Measurements from ENCODE around the gene MALT1.
"Not testable (repeated sequence)": the region's sequence is repeated elsewhere in the genome, so short reads cannot be mapped to it uniquely, and the experiment has no call there.

MALT1 gene, protein sequence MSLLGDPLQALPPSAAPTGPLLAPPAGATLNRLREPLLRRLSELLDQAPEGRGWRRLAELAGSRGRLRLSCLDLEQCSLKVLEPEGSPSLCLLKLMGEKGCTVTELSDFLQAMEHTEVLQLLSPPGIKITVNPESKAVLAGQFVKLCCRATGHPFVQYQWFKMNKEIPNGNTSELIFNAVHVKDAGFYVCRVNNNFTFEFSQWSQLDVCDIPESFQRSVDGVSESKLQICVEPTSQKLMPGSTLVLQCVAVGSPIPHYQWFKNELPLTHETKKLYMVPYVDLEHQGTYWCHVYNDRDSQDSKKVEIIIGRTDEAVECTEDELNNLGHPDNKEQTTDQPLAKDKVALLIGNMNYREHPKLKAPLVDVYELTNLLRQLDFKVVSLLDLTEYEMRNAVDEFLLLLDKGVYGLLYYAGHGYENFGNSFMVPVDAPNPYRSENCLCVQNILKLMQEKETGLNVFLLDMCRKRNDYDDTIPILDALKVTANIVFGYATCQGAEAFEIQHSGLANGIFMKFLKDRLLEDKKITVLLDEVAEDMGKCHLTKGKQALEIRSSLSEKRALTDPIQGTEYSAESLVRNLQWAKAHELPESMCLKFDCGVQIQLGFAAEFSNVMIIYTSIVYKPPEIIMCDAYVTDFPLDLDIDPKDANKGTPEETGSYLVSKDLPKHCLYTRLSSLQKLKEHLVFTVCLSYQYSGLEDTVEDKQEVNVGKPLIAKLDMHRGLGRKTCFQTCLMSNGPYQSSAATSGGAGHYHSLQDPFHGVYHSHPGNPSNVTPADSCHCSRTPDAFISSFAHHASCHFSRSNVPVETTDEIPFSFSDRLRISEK

DNA sequence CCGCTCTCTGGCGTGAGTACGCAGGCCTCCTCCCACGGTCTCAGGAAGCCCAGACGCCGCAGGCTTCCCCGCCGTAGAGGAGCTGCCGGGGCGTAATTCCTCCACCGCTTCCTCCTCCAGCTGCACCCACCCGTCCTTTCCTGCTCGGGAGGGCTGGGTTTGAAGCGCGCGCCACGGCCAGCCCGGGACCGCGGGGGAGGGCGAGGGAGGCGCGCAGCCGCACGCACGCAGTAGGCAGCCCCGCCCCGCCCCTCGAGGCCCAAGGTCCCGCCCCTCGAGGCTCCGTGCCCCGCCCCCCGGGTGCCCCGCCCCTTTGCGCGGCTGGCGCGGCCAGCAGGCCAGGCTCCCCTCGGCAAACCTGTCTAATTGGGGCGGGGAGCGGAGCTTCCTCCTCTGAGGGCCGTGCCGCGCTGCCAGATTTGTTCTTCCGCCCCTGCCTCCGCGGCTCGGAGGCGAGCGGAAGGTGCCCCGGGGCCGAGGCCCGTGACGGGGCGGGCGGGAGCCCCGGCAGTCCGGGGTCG lies at the start of gene MALT1:
MALT1 (plus strand) TSS at position 355 of the 521 bp plus-strand sequence. CDS start 179 bp downstream, outside the sequence.
- no peak for DNase-seq (ENCODE audit: low read depth)

DNA sequence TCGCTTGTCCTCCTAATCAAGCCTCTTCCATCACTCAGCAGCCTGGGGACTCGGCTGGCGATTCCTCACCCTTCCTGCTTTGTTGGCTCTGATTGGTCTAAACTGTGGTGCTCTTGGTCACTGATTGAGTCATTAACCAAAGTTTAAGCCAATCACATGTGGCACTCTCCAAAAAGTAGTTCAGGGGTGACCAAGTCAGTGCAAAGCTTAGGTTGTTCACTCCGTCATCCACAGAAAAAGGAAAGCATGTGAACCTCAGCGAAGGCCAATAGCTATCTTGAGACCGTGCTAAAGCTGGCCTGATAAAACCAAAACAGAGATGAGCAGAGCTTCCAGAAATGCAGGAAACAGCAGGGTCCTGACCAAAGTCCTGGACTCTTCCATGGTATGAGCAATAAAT lies 47.3 kb upstream of the MALT1 start:
- no peak for DNase-seq (ENCODE audit: low read depth)

DNA sequence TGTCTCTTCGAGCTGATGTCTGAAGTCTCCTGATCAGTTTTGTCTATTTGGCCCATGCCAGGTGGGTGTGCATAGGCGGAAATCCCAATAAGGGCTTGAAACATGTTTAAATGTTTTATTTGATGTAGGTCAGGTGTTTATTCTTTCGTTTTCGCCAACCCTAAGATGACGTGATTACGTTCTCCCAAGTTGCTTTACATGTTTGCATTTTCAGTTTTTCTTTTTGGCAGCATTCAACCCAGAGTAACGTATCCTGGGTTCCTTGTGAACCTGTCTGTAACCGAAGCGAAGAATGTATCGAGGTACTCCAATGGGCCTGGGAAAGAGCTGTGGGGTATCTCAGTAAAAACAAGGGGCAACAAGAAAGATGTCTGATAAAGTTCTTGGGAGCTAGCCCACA lies 45.4 kb upstream of the MALT1 start:
- DNase-seq (ENCODE audit: low read depth), result no peak

DNA sequence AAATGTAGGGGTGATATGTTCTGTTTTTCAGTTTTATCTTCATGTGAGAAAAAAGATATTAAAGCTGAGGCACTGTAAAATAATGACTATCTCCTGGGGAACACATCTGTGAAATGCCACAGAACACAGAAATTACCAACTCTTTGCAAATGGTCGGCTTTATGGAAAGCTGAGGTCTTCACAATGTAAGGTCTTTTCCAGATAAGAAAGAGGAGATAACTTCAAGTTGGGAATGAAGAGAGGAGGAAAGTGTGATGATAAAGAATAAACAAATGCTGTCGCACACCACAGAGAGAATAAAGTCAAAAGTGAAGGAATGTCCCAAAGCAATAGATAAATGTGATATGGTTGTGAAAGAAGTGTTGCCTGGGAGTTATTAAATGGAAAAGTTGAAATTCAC lies 41.2 kb upstream of the MALT1 start:
- no peak for DNase-seq (ENCODE audit: low read depth)

DNA sequence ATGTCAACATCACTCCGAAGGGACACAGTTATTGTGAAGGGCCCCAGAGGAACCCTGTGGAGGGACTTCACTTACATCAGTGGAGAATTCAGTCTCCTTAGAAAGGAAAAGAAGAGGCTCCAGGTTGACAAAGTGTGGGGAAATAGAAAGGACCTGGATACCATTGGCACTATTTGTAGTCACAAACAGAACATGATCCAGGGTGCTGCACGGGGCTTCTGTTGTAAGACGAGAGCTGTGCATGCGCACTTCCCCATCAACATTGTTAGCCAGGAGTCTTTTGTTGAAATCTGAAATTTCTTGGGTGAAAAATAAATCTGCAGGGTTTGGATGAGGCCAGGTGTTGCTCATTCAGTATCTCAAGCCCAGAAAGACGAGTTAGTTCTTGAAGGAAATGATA lies 40.0 kb upstream of the MALT1 start:
- no peak for DNase-seq (ENCODE audit: low read depth)

DNA sequence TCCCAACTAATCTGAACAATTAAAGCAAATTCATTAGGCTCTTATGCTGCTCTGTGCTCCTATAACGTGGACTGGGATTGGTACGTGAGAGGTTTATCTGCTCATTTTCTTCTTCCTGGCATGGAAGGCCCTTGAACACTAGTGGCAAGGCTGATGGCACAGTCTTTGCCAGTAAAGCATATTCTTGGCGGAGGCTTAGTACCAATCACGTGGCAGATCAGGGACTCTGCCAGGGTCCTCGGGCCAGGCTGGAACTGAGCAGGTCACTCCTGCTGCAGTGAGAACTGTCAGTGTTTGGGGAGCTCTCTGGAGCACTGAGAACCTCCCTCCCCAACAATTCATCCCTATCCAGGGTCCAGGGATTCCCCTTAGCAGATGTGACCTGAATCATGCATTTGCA lies 38.7 kb upstream of the MALT1 start:
- no peak for DNase-seq (ENCODE audit: low read depth)

DNA sequence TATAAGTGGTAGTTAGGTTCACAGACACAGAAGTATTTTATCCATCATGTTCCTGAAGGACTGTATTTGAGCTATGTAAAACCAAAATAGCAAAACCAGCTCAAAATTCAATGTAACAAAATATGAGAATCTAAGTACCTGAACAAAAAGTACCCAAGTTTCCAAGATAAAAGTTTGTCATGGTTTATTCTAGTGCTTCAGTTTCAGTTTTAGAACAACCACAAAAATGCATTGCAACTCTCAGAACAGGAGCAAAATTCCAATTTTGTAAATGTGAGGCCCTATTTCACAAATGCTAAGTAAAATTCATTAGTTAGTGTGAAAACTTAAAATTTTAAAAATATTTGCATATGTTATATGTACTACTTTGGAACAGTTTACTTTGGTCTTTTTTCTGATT lies 37.4 kb upstream of the MALT1 start:
- DNase-seq (ENCODE audit: low read depth), result no peak

DNA sequence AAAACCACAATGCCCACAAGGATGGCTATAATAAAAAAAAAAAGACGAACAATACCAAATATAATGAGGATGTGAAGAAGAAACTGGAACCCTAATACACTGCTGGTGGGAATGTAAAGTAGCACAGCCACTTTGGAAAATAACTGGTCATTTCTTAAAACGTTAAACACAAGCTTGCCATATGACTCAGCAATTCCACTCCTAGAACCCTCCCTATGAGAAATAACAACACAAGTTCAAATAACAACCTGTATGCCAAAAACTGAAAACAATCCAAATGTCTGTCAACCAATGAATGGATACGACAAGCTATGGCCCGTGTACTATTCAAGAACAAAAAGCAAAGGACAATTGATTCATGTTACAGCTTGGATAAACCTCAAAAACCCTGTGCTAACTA lies 35.4 kb upstream of the MALT1 start:
- no peak for DNase-seq (ENCODE audit: low read depth)

DNA sequence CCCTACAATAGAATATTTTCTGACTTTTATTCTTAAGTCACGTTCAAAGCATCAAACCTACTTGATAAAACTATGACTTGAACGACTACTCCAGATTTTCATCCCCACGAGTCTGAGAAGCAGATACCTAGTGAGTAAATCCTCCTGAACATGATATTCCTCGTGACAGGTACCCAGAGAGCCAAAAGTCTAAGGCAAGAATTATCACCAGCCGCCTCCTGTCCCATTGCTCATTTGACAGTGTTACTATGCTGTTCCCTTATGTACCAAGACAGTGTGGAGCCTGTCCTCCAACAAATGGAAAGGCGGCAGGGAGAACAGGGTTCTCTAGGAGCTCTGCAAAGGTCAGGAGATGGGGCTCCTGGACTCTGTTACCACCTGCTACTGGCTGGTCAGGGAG lies 34.1 kb upstream of the MALT1 start:
- DNase-seq (ENCODE audit: low read depth), result no peak

DNA sequence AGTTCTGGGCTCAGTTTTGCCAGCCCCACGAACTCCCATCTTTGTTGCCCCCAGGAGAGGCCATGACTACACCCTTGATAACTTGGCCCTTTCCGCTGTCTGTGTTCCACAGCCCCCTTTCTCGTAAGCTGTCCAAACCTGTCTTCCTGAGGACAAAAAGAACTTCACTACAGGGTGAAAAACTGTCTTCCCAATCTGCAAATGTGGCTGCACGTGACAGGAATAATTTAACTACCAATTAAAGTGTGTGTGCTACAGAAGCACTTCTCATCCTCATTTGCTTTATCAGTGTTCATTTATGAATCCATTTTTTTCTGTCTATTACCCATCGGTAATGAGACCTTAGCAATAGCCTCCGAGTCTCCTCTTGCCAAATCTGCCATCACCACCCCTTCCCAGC lies 33.3 kb upstream of the MALT1 start:
- no peak for DNase-seq (ENCODE audit: low read depth)

DNA sequence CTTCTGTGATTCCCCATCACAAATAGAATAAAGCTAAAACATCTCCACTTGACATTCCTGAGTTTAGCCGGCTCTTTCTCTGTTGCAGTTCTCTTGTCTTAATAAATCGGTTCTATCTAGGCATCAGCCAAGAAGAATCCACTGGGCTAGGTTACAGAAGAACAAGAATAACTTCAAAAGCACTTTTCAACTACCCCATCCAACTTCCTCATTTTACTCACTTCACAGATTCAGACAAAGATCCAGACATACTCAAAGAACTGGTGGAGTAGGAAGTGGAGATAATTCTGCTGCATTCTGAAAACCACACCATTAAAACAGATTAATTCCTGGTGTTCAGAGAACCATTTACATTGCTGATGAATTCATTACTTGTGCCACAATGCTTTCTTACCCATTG lies 32.8 kb upstream of the MALT1 start:
- no peak for DNase-seq (ENCODE audit: low read depth)

DNA sequence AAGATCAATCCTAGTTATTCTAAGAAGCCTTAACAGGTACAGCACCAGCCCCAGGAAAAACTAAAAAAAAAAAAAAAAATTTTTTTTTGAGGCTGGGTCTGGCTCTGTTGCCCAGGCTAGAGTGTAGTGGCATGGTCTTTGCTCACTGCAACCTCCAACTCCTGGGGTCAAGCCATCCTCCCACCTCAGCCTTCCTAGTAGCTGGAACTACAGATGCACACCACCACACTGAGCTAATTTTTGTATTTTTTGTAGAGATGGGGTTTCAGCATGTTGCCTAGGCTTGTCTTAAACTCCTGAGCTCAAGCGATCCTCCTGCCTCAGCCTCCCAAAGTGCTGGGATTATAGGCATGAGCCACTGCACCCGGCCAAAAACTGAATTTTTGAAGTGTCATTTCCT lies 32.0 kb upstream of the MALT1 start:
- DNase-seq (ENCODE audit: low read depth), result no peak

DNA sequence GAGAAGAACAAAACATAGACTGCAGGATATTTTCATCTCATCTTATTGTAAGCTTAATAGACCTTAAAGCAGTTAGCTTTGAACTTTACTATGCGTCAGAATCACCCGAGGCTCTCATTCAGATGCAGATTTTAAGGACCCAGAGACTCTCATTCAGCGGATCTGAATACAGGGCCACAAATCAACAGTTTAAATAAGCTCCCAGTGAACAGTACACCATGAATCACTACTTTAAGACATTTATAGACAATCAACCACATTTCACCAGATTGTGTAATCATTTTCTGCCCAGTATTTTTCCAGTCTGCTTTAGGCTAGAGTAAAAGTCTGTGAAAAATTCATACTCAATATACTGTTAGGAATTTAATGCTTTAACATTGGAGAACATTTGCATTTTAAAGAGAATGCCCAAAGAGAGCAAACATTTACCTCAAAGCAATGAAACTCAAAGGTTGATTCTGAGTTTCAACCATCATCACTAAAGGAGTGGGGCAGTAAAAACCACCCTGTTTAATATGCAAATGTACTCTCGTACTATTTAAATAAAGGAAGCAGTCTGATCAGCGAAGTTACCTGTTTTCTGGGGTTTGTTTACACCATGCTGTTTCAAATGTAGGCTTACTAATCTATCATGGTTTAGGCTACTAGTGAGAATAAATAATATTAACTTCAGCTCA lies 31.4 kb upstream of the MALT1 start:
- DNase-seq (ENCODE audit: low read depth), result no peak

DNA sequence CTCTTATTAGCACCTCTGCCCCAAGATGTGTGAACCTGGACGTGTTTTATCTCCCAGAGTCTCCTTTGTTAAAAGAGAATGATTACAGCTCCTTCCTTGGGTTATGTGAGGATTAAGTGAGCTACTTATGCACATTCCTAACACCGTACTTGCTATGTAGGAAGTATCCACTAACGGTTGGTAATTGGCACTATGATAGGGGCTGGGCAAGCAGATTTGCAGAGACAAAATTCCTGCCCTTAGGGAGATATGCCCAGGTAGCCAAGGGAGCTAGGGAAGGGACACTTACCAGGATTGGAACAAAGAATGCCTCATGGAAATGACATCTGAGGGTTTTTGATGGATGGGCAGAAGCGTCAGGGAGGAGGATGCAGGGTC lies 30.8 kb upstream of the MALT1 start:
- DNase-seq (ENCODE audit: low read depth), result no peak

DNA sequence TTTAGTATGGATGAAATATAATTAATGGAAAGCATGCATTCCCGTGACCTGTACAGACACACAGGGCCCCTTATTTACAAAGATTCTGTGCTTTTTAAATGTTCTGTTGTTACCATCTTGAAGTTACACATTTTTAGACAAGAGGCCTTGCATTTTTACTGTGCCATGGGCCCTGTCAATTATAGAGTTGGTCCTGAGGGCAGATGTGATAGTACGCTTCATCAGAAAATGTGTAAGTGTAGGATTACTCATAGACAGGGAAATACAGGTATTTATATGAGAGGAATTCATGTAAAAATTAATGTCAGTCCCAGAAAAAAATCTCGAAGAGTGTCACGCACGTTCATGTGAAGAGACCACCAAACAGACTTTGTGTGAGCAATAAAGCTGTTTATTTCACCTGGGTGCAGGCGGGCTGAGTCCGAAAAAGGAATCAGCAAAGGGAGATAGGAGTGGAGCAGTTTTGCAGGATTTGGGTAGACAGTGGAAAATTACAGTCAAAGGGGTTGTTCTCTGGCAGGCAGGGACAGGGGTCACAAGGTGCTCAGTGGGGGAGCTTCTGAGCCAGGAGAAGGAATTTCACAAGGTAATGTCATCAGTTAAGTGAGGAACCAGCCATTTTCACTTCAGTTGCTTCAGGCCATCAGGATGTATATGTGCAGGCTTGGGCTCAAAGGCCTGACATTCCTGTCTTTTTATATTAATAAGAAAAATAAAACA lies 30.2 kb upstream of the MALT1 start:
- no peak for DNase-seq (ENCODE audit: low read depth)

DNA sequence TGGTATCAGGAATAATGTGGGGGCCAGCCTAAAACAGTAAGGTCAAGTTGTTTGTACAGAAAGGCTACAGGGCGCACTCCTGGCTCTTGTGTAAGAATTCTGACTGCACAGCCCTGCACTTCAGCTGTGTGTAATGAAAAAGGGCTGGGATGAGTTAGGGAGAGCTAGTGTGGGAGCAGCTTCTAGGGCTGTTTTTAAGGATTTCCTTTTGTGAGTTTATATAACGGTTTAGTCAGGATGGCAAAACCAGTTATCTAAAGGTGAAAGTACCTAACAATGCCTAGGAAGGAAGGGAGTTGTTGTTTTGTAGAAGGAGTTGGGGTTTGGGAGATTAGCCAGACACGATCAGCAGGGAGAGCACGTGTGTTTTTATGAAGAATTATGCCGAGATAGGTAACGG lies 27.7 kb upstream of the MALT1 start:
- not testable (repeated sequence) for DNase-seq (ENCODE audit: low read depth)

DNA sequence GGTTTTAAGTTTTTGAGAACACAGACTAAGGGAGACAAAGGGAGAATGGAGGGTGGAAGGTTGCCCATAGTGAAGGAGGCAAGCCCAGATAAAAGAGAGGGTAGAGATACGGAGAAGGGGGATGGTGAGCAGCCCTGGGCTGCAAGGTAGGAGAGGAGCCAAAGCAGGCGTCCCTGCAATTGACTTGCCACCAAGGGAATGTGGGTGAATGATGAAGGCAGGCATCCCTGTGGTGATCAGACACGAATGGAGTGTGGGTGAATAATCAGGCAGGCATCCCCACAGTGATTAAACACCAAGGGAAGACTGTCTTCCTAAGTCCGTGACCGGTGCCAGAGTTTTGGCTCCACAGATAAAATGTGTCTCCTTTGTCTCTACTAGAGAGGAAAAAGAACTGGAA lies 25.9 kb upstream of the MALT1 start:
- no peak for DNase-seq (ENCODE audit: low read depth)

DNA sequence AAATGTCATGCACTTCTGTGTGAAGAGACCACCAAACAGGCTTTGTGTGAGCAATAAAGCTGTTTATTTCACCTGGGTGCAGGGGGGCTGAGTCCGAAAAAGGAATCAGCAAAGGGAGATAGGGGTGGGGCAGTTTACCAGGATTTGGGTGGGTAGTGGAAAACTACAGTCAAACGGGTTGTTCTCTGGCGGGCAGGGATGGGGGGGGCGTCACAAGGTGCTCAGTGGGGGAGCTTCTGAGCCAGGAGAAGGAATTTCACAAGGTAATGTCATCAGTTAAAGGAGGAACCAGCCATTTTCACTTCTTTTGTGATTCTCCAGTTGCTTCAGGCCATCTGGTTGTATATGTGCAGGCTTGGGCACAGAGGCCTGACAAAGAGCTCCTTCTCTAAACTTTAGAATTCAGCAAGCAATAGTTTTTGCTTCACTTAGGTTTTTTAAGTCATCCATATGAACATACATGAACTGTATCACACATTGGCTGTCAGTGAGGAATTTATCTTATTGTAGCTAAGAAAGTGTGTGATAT lies 24.9 kb upstream of the MALT1 start:
- no peak for DNase-seq (ENCODE audit: low read depth)

DNA sequence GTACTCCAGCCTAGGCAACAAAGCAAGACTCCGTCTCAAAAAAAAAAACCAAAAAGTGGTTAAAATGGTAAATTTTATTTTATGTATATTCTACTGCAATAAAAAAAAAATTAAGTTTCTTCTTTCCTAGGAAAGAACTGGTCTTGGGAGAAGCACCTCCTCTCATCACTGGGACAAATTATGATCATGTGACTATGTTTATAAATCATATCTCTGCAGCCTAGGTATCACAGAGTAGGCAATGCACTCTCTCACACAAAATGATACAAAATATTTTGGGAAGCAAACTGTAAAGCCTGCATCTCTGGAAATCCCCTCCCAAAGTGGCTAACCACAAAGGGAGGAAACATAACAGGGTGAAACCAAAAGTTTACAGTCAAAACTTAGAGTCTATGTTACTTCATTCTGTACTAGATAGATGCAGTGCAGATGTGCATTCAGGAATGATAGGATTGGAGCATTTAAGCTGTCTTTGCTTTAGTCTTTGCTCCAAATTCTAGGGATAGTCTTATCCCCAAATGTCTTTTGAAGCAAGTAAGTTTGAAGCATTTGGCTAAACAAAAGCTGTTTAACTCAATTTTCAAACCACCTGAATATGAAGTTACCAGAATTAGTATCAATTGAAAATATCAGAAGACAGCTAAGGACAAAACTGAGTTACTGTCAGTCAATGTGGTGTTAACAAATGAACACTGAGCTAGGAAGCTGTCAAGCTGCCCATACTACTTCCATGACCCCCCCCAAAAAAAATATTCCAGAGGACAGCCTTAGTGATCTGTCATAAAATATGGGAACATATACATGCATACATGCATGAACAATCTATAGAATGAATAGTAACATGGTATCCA lies 21.1 kb upstream of the MALT1 start:
- no peak for DNase-seq (ENCODE audit: low read depth)

DNA sequence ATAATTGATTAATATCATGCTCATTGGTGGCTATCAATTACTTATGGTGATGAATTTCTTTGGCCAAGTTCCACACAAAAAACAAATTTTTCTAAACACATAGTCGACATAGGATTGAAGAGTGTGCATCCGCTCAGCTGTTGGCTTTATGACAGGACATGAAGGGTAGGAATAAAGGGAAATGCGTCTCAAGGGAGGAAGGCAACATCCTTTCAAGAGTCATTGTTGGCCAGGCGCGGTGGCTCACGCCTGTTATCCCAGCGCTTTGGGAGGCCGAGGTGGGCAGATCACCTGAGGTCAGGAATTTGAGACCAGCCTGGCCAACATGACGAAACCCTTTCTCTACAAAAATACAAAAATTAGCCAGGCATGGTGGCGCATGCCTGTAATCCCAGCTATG lies 20.4 kb upstream of the MALT1 start:
- DNase-seq (ENCODE audit: low read depth), result not testable (repeated sequence)

All from non-pigmented ciliary epithelial cell (primary cell).